ENCODE measurements around the gene POLA1. TPM values are rescaled to one million over a fixed set of nuclear protein-coding genes. Genes with fewer than 3 reads are reported as not detected.

The POLA1 gene
- total RNA-seq, 2 donors from 2014 or later: 23.2 to 54.3 TPM

DNA sequence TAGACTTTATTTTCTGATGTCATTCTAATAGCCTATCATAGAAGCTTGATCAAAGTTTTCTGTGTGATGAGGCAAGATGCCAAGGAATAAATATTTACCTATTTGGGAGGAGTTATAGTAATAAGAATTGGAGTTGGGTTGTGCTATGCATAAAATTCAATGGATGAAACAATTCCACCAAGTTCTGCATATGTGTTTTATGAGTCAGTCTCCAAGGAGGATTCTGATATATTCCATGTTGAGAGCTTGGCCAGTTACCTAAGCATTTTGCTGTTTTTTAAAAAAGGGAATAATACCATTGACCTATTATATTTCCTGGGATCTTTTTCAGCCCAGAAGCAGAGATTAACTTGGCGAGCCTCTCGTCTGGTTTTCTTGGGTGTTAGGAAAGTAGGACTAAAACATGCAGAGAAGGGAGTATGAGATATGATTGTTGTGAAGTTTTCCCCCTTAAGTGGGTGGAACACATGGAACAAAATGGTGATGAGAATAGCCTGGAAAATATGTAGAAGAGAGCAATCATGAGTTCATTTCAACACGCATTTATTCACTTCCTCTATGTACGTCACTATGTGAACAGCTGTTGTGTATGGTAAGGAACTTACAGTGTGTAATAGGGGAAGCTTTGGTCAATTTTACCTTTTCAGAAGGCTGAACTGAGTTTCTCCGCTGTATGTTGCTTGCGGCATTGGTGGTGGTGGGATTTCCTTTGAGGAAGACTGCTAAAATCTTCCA is 39.2 kb downstream of the POLA1 start:
- DNase-seq (ENCODE audit: low spot score) (no peak), ATAC-seq (no peak)
- H3K27ac Mint-ChIP-seq: no peak overlapping the region
- H3K27me3 Mint-ChIP-seq: no peaks in the 10 kb centered on the region
- no peak overlapping the region for H3K4me3 Mint-ChIP-seq
- no peaks in the 10 kb centered on the region for H3K4me1 Mint-ChIP-seq (ENCODE audit: low read depth in 2 of 2)
- no peaks in the 10 kb centered on the region for H3K9me3 Mint-ChIP-seq
- peaks cover 9% of the 10 kb centered on the region for H3K36me3 Mint-ChIP-seq

DNA sequence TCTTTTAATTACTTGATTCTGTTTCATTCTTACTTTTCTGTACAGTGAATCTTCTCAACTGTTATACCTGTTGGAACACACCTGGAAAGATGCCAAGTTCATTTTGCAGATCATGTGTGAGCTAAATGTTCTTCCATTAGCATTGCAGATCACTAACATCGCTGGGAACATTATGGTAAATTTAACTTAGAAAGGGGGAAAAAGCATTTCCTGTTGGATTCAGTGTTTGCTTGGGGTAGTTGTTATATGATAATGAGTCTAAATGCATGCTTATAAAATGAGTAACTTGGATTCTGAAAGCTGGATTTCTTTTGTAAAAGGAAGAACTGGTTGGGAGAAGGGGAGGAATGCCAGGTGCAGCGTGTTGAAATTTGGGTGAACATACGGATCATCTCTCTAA is 47.6 kb downstream of the POLA1 start:
- ATAC-seq: no peak

DNA sequence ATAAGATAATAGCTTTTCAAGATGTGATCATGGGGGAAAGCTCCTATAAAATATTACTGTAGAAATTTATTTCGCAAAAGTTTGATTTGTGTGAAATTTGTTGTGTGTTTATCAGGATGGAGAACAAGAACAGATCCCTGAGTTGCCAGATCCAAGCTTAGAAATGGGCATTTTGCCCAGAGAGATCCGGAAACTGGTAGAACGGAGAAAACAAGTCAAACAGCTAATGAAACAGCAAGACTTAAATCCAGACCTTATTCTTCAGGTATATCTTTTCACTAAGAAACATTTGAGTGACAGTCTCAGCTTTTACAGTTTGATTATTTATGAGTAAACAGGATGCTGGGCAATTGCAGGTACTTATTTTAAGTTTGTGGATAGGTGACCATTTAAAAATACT is 54.5 kb downstream of the POLA1 start:
- Mint-ChIP-seq H3K4me1 (ENCODE audit: low read depth in 2 of 2) (no peaks in the 10 kb centered on the region), H3K4me3 (no peak overlapping the region), H3K27ac (no peak overlapping the region), H3K9me3 (no peaks in the 10 kb centered on the region), H3K36me3 (no peaks in the 10 kb centered on the region), H3K27me3 (peaks cover 0 to 2% of the 10 kb centered on the region in 2 donors)
- ATAC-seq (no peak), DNase-seq (ENCODE audit: low spot score) (no peak)

More for the DNA sequence above, 47.6 kb downstream of the POLA1 start:
- Mint-ChIP-seq H3K36me3 (peaks cover 17% of the 10 kb centered on the region), H3K4me1 (ENCODE audit: low read depth in 2 of 2) (no peaks in the 10 kb centered on the region), H3K27me3 (no peaks in the 10 kb centered on the region), H3K4me3 (no peak overlapping the region), H3K27ac (no peak overlapping the region), H3K9me3 (no peaks in the 10 kb centered on the region)
- no peak for DNase-seq (ENCODE audit: low spot score)

DNA sequence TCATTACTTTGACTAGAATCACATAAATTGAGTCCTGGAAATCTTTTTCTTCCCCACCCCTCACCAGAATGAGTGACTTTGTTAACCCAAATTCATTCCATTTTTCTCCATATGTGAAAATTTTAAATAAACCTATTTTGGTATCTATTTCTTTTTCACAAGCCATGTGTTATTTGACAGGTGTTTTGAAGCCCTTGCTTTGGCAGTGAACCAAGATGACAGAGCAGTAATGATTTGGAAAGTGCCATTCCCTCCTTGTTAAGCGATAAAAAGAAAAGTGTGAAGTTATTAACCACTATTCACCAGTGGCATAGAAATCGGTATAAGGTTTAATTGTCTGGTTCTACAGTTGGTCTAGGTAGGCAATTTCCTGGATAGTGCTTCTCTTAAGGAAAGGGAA is 66.1 kb downstream of the POLA1 start:
- DNase-seq (ENCODE audit: low spot score): no peak
- Mint-ChIP-seq H3K9me3 (no peaks in the 10 kb centered on the region), H3K4me3 (no peak overlapping the region), H3K36me3 (peaks cover 22% of the 10 kb centered on the region), H3K4me1 (ENCODE audit: low read depth in 2 of 2) (peaks cover 3 to 5% of the 10 kb centered on the region in 2 donors), H3K27me3 (peaks cover 0 to 2% of the 10 kb centered on the region in 2 donors), H3K27ac (no peak overlapping the region)
- no peak for ATAC-seq

DNA sequence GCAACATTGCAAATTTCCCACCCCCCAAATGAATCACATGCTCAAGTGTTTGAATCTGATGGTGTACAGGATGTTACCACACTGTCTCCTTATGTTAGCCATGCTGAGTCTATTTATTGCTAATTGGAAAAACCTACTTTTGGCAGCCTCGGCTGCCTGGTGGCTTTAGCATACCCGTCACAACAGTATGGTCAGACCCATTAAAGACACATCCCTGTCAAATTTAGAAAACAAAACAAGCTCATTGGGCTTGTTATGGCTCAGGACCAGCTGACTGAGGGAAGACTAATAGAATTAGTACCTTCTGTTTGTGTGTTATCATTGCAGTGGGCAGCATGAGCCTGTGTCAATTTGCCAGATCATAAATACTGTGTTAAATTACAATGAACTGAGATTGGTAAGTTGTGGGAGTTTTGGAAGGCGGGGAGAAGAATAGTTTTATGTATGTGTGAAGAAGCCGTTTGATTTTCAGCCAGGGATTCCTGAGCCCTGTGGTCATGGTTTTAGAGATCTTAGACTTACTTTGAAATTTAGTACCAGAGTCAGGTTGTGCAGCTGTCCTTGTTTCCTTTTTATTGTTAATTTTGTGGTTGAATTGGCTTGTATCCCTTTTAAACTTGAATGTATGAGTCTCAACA is 66.8 kb downstream of the POLA1 start:
- peaks cover 0 to 2% of the 10 kb centered on the region in 2 donors for H3K27me3 Mint-ChIP-seq
- DNase-seq (ENCODE audit: low spot score) (no peak), ATAC-seq (no peak)
- H3K9me3 Mint-ChIP-seq: no peaks in the 10 kb centered on the region
- peak overlapping the region in 1 of 2 donors; percentile 44 for H3K27ac Mint-ChIP-seq
- H3K4me1 Mint-ChIP-seq (ENCODE audit: low read depth in 2 of 2): peaks cover 3 to 5% of the 10 kb centered on the region in 2 donors
- no peak overlapping the region for H3K4me3 Mint-ChIP-seq
- peaks cover 26% of the 10 kb centered on the region for H3K36me3 Mint-ChIP-seq

DNA sequence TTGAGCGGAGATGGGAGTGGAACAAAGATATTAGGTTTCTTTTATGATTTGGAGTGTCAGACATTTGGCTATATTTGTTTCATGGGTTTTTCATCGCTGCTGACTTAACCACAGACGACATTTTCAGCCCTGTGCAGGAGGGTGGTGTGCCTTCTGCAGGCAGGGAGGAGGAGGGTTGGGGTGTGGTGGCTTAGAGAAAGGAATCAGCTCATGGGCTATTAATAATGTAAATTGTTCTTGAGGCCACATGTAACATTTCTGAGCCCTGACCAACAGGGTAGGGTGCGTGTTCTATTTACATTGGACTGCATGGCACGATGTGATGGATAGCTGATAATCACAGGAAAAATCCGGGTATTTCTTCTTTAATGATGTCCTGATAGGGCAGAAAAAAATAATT is 67.6 kb downstream of the POLA1 start:
- no peak for ATAC-seq
- no peak for DNase-seq (ENCODE audit: low spot score)
- peaks cover 3 to 5% of the 10 kb centered on the region in 2 donors for H3K4me1 Mint-ChIP-seq (ENCODE audit: low read depth in 2 of 2)
- peaks cover 0 to 2% of the 10 kb centered on the region in 2 donors for H3K27me3 Mint-ChIP-seq
- H3K36me3 Mint-ChIP-seq: peaks cover 32% of the 10 kb centered on the region
- no peak overlapping the region for H3K27ac Mint-ChIP-seq
- no peak overlapping the region for H3K4me3 Mint-ChIP-seq
- H3K9me3 Mint-ChIP-seq: no peaks in the 10 kb centered on the region

DNA sequence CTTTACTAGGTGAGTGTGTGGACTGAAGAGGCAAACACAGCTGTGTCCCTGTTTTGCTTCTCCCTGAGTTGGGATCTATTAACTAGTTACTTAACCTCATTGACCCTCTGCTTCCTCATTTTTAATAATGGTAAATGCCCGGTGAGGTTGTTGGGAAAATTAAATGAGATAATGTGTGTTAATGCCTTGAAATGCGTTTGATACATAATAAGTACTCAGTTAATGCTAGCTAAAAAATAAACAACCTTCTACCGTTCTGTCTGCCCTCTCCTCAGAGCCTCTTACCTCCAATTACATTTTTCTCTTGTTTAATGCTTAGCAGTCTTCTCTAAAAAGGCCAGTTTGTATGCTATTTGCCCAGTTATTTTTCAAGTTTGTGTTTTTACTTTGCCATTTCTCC is 70.3 kb downstream of the POLA1 start:
- Mint-ChIP-seq H3K27ac (no peak overlapping the region), H3K4me1 (ENCODE audit: low read depth in 2 of 2) (peaks cover 3 to 5% of the 10 kb centered on the region in 2 donors), H3K36me3 (peaks cover 39% of the 10 kb centered on the region), H3K27me3 (peaks cover 0 to 2% of the 10 kb centered on the region in 2 donors), H3K4me3 (no peak overlapping the region), H3K9me3 (no peaks in the 10 kb centered on the region)
- no peak for ATAC-seq
- DNase-seq (ENCODE audit: low spot score): no peak

DNA sequence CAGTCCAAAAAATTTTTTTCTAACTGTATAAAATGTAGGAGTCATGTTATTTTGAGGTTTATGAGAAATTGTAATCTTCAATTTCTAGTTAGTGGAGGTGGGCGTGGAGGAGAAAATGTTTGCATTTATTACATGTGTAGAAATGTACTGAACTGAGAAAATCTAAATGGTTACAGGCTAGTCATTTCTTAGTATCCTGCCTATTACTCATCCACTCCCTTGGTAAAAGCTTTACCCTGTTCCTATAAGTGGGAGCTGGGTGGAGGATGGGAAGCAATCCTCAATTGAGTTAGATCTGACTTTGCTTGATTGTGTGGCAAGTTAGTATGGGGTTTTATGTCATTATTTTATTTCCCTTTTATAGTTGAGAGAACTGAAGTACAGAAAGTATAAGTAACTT is 73.8 kb downstream of the POLA1 start:
- DNase-seq (ENCODE audit: low spot score): no peak
- no peak overlapping the region for H3K4me3 Mint-ChIP-seq
- H3K36me3 Mint-ChIP-seq: peaks cover 30% of the 10 kb centered on the region
- ATAC-seq: no peak
- H3K4me1 Mint-ChIP-seq (ENCODE audit: low read depth in 2 of 2): no peaks in the 10 kb centered on the region
- H3K27me3 Mint-ChIP-seq: peaks cover 0 to 2% of the 10 kb centered on the region in 2 donors
- no peak overlapping the region for H3K27ac Mint-ChIP-seq
- no peaks in the 10 kb centered on the region for H3K9me3 Mint-ChIP-seq

DNA sequence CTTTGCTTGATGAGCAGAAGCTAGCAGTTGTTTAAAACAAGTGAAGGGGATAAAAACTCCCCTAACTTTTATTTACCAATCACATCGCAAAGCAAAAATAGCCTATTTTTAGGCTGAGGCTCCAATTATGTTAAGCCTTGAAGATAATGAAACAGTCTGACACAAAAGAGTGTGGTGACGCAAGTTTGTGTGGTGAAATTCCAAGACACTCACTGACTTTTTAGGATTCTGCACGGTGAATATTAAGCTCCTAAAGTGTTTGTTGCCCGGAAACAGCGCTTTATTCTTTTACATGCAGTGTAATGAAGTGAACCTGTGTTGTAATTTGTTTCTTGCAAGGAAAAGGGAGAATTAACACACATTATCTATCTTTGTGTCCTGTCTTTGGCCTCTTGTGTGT is 74.8 kb downstream of the POLA1 start:
- DNase-seq (ENCODE audit: low spot score) (no peak), ATAC-seq (no peak)
- no peak overlapping the region for H3K4me3 Mint-ChIP-seq
- H3K9me3 Mint-ChIP-seq: no peaks in the 10 kb centered on the region
- peaks cover 0 to 2% of the 10 kb centered on the region in 2 donors for H3K27me3 Mint-ChIP-seq
- peaks cover 23% of the 10 kb centered on the region for H3K36me3 Mint-ChIP-seq
- no peaks in the 10 kb centered on the region for H3K4me1 Mint-ChIP-seq (ENCODE audit: low read depth in 2 of 2)
- no peak overlapping the region for H3K27ac Mint-ChIP-seq

DNA sequence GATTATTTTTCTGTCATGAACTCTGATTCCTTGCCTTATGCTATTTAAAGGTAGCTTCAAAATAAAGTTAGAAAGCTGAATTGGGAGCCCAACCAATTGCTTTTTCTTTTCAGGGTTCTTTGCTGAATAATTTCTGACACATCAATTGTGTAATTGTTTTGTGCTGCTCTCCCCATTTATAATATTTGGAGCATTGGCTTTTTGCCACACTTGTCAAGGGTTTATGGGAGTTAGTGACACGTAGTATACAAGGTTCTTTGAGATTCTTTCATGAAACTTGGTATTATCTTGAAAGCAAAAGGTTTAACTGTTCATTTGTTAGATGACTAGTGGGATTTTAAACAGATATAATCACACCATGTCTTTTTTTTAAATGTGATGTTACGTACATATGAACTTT is 80.9 kb downstream of the POLA1 start:
- Mint-ChIP-seq H3K27me3 (no peaks in the 10 kb centered on the region), H3K4me1 (ENCODE audit: low read depth in 2 of 2) (no peaks in the 10 kb centered on the region), H3K9me3 (no peaks in the 10 kb centered on the region), H3K4me3 (no peak overlapping the region), H3K27ac (no peak overlapping the region), H3K36me3 (peaks cover 4% of the 10 kb centered on the region)
- no peak for DNase-seq (ENCODE audit: low spot score)
- no peak for ATAC-seq

DNA sequence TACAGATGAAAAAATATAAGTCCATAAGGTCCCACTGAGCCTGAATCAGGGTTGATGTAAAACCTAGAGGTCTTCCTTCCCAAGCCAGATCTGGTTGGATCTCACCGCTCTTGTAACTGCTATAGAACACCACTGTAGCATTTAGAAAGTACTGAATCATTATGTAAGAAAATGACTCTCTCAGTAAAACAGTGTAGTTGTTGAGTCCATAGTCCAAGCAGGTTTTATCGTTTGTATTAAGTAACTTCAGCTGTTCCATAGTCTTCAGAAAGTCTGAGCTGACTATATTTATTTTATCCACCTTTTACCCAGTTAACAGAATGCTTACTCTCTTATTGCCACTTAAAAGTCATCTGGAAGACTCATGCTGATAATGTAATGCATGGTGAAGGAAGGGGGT is 82.2 kb downstream of the POLA1 start:
- H3K27ac Mint-ChIP-seq: no peak overlapping the region

DNA sequence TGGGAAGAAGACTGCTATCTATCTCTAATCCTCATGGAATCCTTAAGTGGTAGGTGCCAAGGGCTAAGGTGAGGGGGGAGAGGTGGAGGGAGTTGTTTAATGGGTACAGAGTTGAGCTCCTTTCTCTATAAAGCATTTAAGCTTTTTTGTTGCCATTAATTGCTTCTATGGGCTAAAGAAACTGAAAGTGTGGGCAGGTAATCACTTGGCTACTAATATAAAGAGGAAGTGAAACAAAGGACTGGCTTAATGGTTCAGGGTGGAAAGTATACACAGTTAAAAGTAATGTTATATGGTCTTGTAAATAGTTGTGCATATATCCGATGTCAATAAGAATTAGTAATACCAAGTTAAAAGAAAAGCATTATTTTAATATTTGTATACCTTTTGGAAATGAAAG is 83.9 kb downstream of the POLA1 start:
- Mint-ChIP-seq H3K4me1 (ENCODE audit: low read depth in 2 of 2) (no peaks in the 10 kb centered on the region), H3K27me3 (no peaks in the 10 kb centered on the region), H3K9me3 (no peaks in the 10 kb centered on the region), H3K4me3 (no peak overlapping the region), H3K36me3 (peaks cover under 1% of the 10 kb centered on the region), H3K27ac (no peak overlapping the region)
- ATAC-seq (no peak), DNase-seq (ENCODE audit: low spot score) (no peak)

More for the DNA sequence above, 82.2 kb downstream of the POLA1 start:
- no peak overlapping the region for H3K4me3 Mint-ChIP-seq
- H3K9me3 Mint-ChIP-seq: no peaks in the 10 kb centered on the region
- H3K27me3 Mint-ChIP-seq: no peaks in the 10 kb centered on the region
- peaks cover 4% of the 10 kb centered on the region for H3K36me3 Mint-ChIP-seq
- ATAC-seq: no peak
- no peak for DNase-seq (ENCODE audit: low spot score)
- H3K4me1 Mint-ChIP-seq (ENCODE audit: low read depth in 2 of 2): no peaks in the 10 kb centered on the region

DNA sequence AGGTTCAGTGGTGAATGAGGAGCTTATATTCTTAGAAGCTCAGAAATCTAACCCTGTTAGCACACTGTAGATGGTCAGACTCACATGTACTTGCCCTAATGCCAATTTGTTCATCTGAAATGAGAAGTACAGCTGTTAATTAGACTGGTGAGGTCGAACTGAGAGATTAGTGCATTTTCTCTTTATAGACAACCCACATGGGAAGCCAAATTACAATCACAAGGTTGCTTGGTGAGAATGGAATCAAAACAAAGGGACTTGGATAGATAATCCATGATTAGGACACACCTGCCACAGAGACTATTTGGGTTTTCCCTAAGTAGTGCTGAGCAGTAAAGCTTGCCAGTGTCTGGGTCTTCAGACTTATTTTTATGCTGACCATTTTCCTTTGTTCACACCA is 88.3 kb downstream of the POLA1 start:
- Mint-ChIP-seq H3K36me3 (peaks cover 5% of the 10 kb centered on the region), H3K27me3 (no peaks in the 10 kb centered on the region), H3K4me3 (no peak overlapping the region), H3K4me1 (ENCODE audit: low read depth in 2 of 2) (no peaks in the 10 kb centered on the region), H3K27ac (no peak overlapping the region), H3K9me3 (no peaks in the 10 kb centered on the region)
- ATAC-seq (no peak), DNase-seq (ENCODE audit: low spot score) (no peak)

DNA sequence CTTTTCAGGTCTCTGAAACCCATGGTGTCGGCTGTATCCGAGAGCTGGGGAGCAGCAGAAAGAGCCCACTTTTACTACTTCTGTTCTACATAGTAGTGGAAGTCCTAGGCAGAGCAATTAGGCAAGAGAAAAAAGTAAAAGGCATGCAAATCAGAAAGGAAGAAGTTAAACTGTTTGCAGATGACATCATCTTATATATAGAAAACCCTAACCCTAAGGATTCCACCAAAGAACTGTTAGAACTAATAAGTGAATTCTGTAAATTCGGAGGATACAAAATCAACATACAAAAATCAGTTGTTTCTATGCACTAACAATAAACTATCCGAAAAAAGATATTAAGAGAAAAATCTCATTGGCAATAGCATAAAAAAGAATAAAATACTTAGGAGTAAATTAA is 95.3 kb downstream of the POLA1 start:
- H3K4me1 Mint-ChIP-seq (ENCODE audit: low read depth in 2 of 2): no peaks in the 10 kb centered on the region
- H3K27ac Mint-ChIP-seq: no peak overlapping the region
- peaks cover 14% of the 10 kb centered on the region for H3K36me3 Mint-ChIP-seq
- H3K27me3 Mint-ChIP-seq: no peaks in the 10 kb centered on the region
- H3K9me3 Mint-ChIP-seq: no peaks in the 10 kb centered on the region
- ATAC-seq: no peak
- DNase-seq (ENCODE audit: low spot score): no peak
- H3K4me3 Mint-ChIP-seq: no peak overlapping the region

Measured in natural killer cell treated with Interleukin-12 subunit alpha and Interleukin-12 subunit beta and Interleukin-15 and Interleukin-18, amount 100 ng/mL, for 72 hours (primary cell).